GM21619 (cell line): ENCODE data around the gene ECI2.
"Not testable (repeated sequence)": the region's sequence is repeated elsewhere in the genome, so short reads cannot be mapped to it uniquely, and the experiment has no call there.

Experiments used
- ATAC-seq: cut with Tn5 transposase; IDR thresholded peaks from one replicate; pipeline ENCODE4 v1.9.1; 2021; ENCODE audit not compliant: unreplicated experiment

Gene ECI2

DNA sequence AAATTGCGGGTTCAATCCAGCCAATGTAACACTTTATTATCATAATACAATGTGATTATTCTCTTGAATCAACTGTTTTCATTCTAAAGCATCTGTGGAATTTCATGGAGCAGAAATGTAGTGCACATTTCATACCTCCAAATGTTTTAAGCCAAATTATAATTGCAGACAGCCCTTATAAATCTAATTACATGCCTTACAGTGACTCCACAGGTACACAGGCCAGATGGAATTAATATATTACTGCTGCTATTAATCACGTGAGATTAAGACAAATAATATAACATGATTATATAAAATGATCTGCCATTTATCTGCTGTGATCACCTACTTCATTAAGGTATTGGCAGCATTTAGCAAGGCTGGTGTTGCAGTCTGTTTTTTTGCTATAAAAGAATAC lies 9.7 kb upstream of the ECI2 start:
- ATAC-seq: no peak

DNA sequence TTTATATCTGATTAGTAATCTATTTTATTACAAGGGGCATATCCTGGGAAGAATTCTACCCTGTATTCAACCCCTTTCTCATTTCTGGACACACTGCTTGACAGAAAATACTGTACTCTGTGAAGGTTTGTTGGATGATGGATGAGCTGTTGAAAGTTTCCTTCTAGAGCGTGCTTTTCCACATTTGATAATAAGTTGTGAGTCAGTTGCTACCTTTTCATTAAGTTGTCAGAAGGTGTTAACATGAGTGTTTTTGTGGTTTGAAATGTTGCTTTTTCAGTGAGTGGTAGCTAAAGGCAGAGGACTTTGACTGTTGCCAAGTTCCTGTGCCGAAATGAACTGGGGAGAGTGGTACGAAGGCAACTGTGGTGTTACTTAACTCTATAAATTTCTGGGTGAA lies 3.9 kb upstream of the ECI2 start:
- no peak for ATAC-seq

DNA sequence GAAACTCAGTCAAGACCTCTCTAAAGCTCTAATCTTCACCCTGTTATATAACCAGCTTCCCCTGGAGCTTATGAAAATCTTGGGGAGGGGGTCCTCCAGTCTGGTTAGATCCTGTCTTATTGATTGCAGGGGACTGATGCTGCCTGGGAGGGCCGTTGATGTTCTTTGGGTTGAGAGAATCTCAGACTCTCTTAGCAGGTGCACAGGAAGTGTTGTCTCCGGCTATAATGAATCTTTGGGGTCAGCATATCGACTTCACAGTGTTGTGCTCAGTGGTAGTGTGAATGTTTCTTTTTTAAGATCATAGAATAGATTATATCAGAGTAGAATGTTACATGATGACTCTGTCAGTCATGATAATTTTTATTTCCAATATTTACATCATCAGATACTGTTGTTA lies 2.8 kb upstream of the ECI2 start:
- no peak for ATAC-seq

DNA sequence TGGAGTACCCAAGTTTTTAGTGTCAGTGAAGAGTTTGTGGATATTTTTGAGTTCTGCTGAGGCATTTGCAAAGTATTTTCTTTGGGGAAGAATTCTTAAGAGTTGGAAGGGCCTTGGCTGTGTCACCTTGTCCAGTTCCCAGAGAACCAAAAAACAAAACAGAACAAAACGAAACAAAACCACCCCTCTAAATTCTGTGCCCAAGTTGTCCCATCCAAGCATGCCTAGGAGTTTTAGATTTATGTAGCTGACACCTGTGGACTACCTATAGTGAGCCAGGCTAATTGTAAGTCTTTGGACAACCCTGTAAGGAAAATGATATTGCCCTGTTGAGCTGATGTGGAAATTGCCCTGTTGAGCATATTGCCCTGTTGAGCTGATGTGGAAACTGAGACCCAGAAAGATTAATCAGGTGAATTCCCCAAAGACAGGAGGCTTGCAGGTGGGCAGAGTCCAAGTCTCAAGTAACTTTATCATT lies 1.0 kb upstream of the ECI2 start:
- no peak for ATAC-seq

GRCh38 chr6:4135665-4136353 lies 434 bp upstream of the ECI2 start:
- peak; percentile 57 for ATAC-seq

GRCh38 chr6:4133941-4134838 lies 1.2 kb downstream of the ECI2 start:
- no peak for ATAC-seq

GRCh38 chr6:4130357-4130987 lies 4.9 kb downstream of the ECI2 start:
- no peak for ATAC-seq

DNA sequence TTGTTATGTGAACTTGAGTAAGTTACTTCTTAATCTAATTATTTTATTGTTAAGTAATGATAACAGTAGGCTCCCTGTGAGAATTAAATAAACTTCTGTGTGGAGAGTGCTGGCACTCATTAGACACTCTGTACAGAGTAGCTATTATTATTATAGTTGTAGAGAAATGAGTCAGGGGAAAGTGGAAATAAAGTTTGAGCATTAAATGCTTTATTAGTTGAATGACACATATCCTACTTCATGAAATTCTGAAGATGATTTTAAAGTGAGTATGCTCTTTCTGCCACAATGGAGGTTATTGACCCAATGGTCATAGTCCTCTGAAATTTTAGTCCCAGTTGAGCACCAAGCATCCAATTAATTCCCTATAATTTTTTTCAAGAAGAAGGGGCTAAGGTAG lies 5.9 kb downstream of the ECI2 start:
- ATAC-seq: no peak

DNA sequence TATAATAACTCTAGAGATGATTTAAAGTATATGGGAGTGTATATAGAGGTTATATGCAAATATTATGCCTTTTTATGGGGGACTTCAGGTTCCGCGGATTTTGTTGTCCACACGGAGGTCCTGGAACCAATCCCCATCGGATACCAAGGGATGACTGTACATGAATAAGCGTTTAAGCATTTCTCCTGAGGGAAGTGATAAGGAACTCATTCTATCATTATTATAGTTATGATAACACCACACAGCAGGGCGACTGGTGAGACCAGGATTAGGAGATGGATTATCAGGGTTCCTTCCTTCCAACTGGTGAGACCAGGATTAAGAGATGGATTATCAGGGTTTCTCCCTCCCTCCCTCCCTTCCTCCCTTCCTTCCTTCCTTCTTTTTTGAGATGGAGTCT lies 6.6 kb downstream of the ECI2 start:
- no peak for ATAC-seq

GRCh38 chr6:4128072-4128471 lies 7.3 kb downstream of the ECI2 start:
- no peak for ATAC-seq

- ATAC-seq: no peak
These were observed 9.2 kb downstream of the ECI2 start for GRCh38 chr6:4125933-4126864.

DNA sequence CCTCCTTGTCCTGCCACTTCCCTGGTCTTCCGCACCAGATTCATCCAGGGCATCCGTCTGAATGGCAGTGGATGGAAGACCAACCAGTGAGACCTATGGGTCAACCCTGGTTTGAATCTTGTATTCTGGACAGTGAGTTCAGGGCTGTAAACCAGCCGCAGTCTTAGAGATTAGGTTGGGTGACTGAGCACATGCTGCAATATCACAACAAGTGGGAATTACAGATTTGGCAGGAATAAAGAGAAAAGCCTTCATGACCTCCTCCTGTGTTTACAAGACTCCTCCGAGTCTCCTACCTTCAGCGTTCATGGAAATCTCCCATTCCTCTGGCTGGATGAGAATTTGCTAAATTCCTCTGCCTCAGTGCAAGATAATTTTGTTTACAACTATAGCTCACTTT lies 9.9 kb downstream of the ECI2 start:
- no peak for ATAC-seq

- ATAC-seq: no peak
These were observed 11.0 kb downstream of the ECI2 start for GRCh38 chr6:4124351-4124750.

DNA sequence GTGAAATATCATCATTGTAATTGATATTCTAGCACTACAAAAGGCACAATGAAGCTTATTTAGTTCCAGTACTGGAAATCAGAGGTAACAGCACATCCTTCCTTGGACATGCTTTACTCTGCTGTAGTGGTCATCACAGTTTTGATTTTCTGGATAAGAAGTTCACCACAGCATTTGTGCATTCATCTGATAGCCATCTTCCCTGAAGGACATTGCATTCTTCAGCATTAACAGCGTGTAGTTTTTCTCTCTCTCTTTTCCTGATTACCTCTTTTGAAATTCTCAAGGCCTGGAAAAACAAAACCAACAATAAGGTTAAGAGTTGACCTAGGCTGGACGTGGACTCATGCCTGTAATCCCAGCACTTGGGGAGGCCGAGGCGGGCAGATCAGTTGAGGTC lies 19.6 kb downstream of the ECI2 start:
- ATAC-seq: no peak

- ATAC-seq: no peak
These were observed 21.3 kb downstream of the ECI2 start for GRCh38 chr6:4114123-4114522.

GRCh38 chr6:4113649-4114048 lies 21.7 kb downstream of the ECI2 start:
- ATAC-seq: no peak

GRCh38 chr6:4112366-4112765 lies 23.0 kb downstream of the ECI2 start:
- no peak for ATAC-seq

GRCh38 chr6:4109363-4109815 lies 26.0 kb downstream of the ECI2 start:
- not testable (repeated sequence) for ATAC-seq

GRCh38 chr6:4108561-4109093 lies 26.7 kb downstream of the ECI2 start:
- no peak for ATAC-seq

DNA sequence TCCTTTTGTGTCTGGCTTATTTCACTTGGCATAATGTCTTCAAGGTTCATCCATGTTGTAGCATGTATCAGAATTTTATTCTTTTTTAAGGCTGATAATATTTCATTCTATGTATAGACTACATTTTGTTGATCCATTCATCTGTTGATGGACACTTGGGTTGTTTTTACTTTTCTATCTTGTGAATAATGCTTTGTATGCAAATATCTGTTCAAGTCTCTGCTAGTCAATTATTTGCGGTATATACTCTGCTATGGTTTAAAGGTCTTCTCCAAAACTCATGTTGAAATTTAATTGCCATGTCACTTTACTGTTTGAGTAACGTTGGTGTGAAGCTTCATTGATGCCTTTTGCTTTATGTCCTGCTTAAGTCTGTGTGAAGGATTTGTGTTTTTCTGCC lies 27.5 kb downstream of the ECI2 start:
- no peak for ATAC-seq
